Breast epithelium (tissue), 3 donors: ENCODE results near the gene EFTUD2.

Source experiments
- CTCF ChIP-seq, 3 donors: fragments of 450-650 bp; IDR thresholded peaks; one replicate each; pipeline ENCODE4 v1.5.1; 2016 to 2017; ENCODE audit warnings: antibody characterized with exemption in 3 of 3, mild to moderate bottlenecking in 3 of 3, moderate library complexity in 3 of 3
- POLR2AphosphoS5 ChIP-seq, 3 donors: sonication (generic); formaldehyde crosslinking; IDR thresholded peaks; one replicate each; pipeline ENCODE4 v1.6.1; 2017; ENCODE audit warnings: antibody characterized with exemption in 3 of 3

GRCh38 chr17:44840274-44840673 lies 59.0 kb downstream of the EFTUD2 start:
- no peak for TF ChIP-seq CTCF (IDR thresholded peaks at IDR 0.05)
- no peak for TF ChIP-seq POLR2AphosphoS5 (IDR thresholded peaks at IDR 0.05)
